Middle frontal gyrus (tissue), 1 donor: ENCODE results near the gene SLC37A2.
"Not testable (repeated sequence)": the region's sequence is repeated elsewhere in the genome, so short reads cannot be mapped to it uniquely, and the experiment has no call there.

Experiments
- DNase-seq: peaks from one replicate; pipeline ENCODE4 v3.0.0-alpha.2; 2015; ENCODE audit warnings: low spot score; ENCODE audit errors: extremely low spot score

The SLC37A2 gene

GRCh38 chr11:125083312-125084056 is 20.4 kb downstream of the SLC37A2 start:
- no peak for DNase-seq

- no peak for DNase-seq
These were observed 20.9 kb downstream of the SLC37A2 start for GRCh38 chr11:125084057-125084416.

- DNase-seq: no peak
These were observed 21.7 kb downstream of the SLC37A2 start for GRCh38 chr11:125084761-125085231.

- DNase-seq: no peak
These were observed 22.4 kb downstream of the SLC37A2 start for GRCh38 chr11:125085301-125086081.

- DNase-seq: no peak
These were observed 23.7 kb downstream of the SLC37A2 start for GRCh38 chr11:125086633-125087296.

- no peak for DNase-seq
These were observed 25.0 kb downstream of the SLC37A2 start for GRCh38 chr11:125088123-125088522.

- DNase-seq: no peak
These were observed 25.7 kb downstream of the SLC37A2 start for GRCh38 chr11:125088576-125089455.

GRCh38 chr11:125089481-125089880 is 26.4 kb downstream of the SLC37A2 start:
- not testable (repeated sequence) for DNase-seq

GRCh38 chr11:125090151-125090550 is 27.0 kb downstream of the SLC37A2 start:
- not testable (repeated sequence) for DNase-seq

GRCh38 chr11:125090816-125091215 is 27.7 kb downstream of the SLC37A2 start:
- no peak for DNase-seq

GRCh38 chr11:125091247-125091876 is 28.3 kb downstream of the SLC37A2 start:
- peak; percentile 31 for DNase-seq

GRCh38 chr11:125091877-125092664 is 29.0 kb downstream of the SLC37A2 start:
- no peak for DNase-seq

- DNase-seq: no peak
These were observed 29.6 kb downstream of the SLC37A2 start for GRCh38 chr11:125092669-125093068.

- DNase-seq: no peak
These were observed 30.4 kb downstream of the SLC37A2 start for GRCh38 chr11:125093502-125093901.

- DNase-seq: no peak
These were observed 31.6 kb downstream of the SLC37A2 start for GRCh38 chr11:125094731-125095130.

GRCh38 chr11:125100136-125100535 is 37.0 kb downstream of the SLC37A2 start:
- DNase-seq: no peak

GRCh38 chr11:125101596-125101995 is 38.5 kb downstream of the SLC37A2 start:
- no peak for DNase-seq

- no peak for DNase-seq
These were observed 38.9 kb downstream of the SLC37A2 start for GRCh38 chr11:125102025-125102424.

- no peak for DNase-seq
These were observed 39.4 kb downstream of the SLC37A2 start for GRCh38 chr11:125102510-125102909.

- DNase-seq: no peak
These were observed 42.8 kb downstream of the SLC37A2 start for GRCh38 chr11:125105926-125106325.
